HEK293 (cell line): ENCODE results near the gene DYRK4.

ENCODE experiments used
- EGR2 ChIP-seq: fragments of 450-650 bp; formaldehyde crosslinking; IDR thresholded peaks from 2 replicates; pipeline ENCODE4 v1.5.1; 2016; ENCODE audit warnings: low read depth, missing biosample characterization, missing genetic modification characterization
- HOXD13 ChIP-seq: sonication (generic); formaldehyde crosslinking; IDR thresholded peaks from 2 replicates; pipeline ENCODE4 v1.8.0; 2022; ENCODE audit warnings: missing genetic modification reagents, borderline replicate concordance
- KLF16 ChIP-seq: fragments of 450-650 bp; formaldehyde crosslinking; IDR thresholded peaks from 2 replicates; pipeline ENCODE4 v1.5.1; 2017; ENCODE audit warnings: missing biosample characterization, missing genetic modification characterization
- KLF8 ChIP-seq: fragments of 450-650 bp; formaldehyde crosslinking; IDR thresholded peaks from 2 replicates; pipeline ENCODE4 v1.5.1; 2016; ENCODE audit warnings: missing biosample characterization, missing genetic modification characterization
- SP3 ChIP-seq: fragments of 450-650 bp; formaldehyde crosslinking; IDR thresholded peaks from 2 replicates; pipeline ENCODE4 v1.5.1; 2016; ENCODE audit warnings: missing biosample characterization, missing genetic modification characterization
- WT1 ChIP-seq: fragments of 450-650 bp; formaldehyde crosslinking; IDR thresholded peaks from 2 replicates; pipeline ENCODE4 v1.5.1; 2016; ENCODE audit warnings: missing biosample characterization, missing genetic modification characterization
- ZBTB20 ChIP-seq: fragments of 450-650 bp; formaldehyde crosslinking; IDR thresholded peaks from 2 replicates; pipeline ENCODE4 v1.5.1; 2016; ENCODE audit warnings: missing biosample characterization, missing genetic modification characterization
- ZBTB48 ChIP-seq: fragments of 450-650 bp; formaldehyde crosslinking; IDR thresholded peaks from 2 replicates; pipeline ENCODE4 v1.5.1; 2016; ENCODE audit warnings: missing biosample characterization, missing genetic modification characterization
- ZFP41 ChIP-seq: fragments of 450-650 bp; formaldehyde crosslinking; IDR thresholded peaks from 2 replicates; pipeline ENCODE4 v1.5.1; 2016; ENCODE audit warnings: missing biosample characterization, missing genetic modification characterization, borderline replicate concordance
- ZNF16 ChIP-seq: fragments of 450-650 bp; formaldehyde crosslinking; IDR thresholded peaks from 2 replicates; pipeline ENCODE4 v1.5.1; 2016; ENCODE audit warnings: low read depth, missing biosample characterization, missing genetic modification characterization
- ZNF174 ChIP-seq: fragments of 450-650 bp; formaldehyde crosslinking; IDR thresholded peaks from 2 replicates; pipeline ENCODE4 v1.5.0; 2017; ENCODE audit warnings: missing biosample characterization, mild to moderate bottlenecking, missing genetic modification characterization
- ZNF23 ChIP-seq: fragments of 450-650 bp; formaldehyde crosslinking; IDR thresholded peaks from 2 replicates; pipeline ENCODE4 v1.5.1; 2016; ENCODE audit warnings: missing biosample characterization, missing genetic modification characterization, borderline replicate concordance
- ZNF423 ChIP-seq: fragments of 450-650 bp; formaldehyde crosslinking; IDR thresholded peaks from 2 replicates; pipeline ENCODE4 v1.5.1; 2016; ENCODE audit warnings: missing biosample characterization, missing genetic modification characterization
- ZNF530 ChIP-seq: fragments of 450-650 bp; formaldehyde crosslinking; IDR thresholded peaks from 2 replicates; pipeline ENCODE4 v1.5.1; 2016; ENCODE audit warnings: low read depth, missing biosample characterization, missing genetic modification characterization
- ZNF610 ChIP-seq: fragments of 450-650 bp; formaldehyde crosslinking; IDR thresholded peaks from 2 replicates; pipeline ENCODE4 v1.5.1; 2016; ENCODE audit warnings: missing biosample characterization, missing genetic modification characterization, borderline replicate concordance
- ZNF626 ChIP-seq: fragments of 450-650 bp; sonication (Bioruptor Pico); formaldehyde crosslinking; IDR thresholded peaks from 2 replicates; pipeline ENCODE4 v1.5.1; 2018; ENCODE audit warnings: missing biosample characterization, missing genetic modification characterization, inconsistent platforms
- ZNF747 ChIP-seq: fragments of 450-650 bp; formaldehyde crosslinking; IDR thresholded peaks from 2 replicates; pipeline ENCODE4 v1.5.1; 2016; ENCODE audit warnings: missing biosample characterization, missing genetic modification characterization
- TF ChIP-seq, protein P1 (sequence below): fragments of 450-650 bp; formaldehyde crosslinking; IDR thresholded peaks from 2 replicates; pipeline ENCODE4 v1.5.1; 2016; ENCODE audit warnings: missing biosample characterization, missing genetic modification characterization
- TF ChIP-seq, protein P2 (sequence below): fragments of 450-650 bp; formaldehyde crosslinking; IDR thresholded peaks from 2 replicates; pipeline ENCODE4 v1.5.1; 2016; ENCODE audit warnings: missing biosample characterization, missing genetic modification characterization, low read depth
- TF ChIP-seq, protein P3 (sequence below): fragments of 450-650 bp; formaldehyde crosslinking; IDR thresholded peaks from 2 replicates; pipeline ENCODE4; 2016; ENCODE audit warnings: missing biosample characterization, missing genetic modification characterization
- TF ChIP-seq, protein P4 (sequence below): fragments of 450-650 bp; formaldehyde crosslinking; IDR thresholded peaks from 2 replicates; pipeline ENCODE4 v1.5.1; 2017; ENCODE audit warnings: missing biosample characterization, missing genetic modification characterization
- TF ChIP-seq, protein P5 (sequence below): fragments of 450-650 bp; formaldehyde crosslinking; IDR thresholded peaks from 2 replicates; pipeline ENCODE4 v1.5.1; 2016; ENCODE audit warnings: missing biosample characterization, missing genetic modification characterization
- TF ChIP-seq, protein P6 (sequence below): fragments of 450-650 bp; formaldehyde crosslinking; IDR thresholded peaks from 2 replicates; pipeline ENCODE4 v1.5.1; 2017; ENCODE audit warnings: missing biosample characterization, missing genetic modification characterization
- TF ChIP-seq, protein P7 (sequence below): fragments of 450-650 bp; formaldehyde crosslinking; IDR thresholded peaks from 2 replicates; pipeline ENCODE4 v1.5.1; 2016; ENCODE audit warnings: missing biosample characterization, missing genetic modification characterization

DYRK4 gene

DNA sequence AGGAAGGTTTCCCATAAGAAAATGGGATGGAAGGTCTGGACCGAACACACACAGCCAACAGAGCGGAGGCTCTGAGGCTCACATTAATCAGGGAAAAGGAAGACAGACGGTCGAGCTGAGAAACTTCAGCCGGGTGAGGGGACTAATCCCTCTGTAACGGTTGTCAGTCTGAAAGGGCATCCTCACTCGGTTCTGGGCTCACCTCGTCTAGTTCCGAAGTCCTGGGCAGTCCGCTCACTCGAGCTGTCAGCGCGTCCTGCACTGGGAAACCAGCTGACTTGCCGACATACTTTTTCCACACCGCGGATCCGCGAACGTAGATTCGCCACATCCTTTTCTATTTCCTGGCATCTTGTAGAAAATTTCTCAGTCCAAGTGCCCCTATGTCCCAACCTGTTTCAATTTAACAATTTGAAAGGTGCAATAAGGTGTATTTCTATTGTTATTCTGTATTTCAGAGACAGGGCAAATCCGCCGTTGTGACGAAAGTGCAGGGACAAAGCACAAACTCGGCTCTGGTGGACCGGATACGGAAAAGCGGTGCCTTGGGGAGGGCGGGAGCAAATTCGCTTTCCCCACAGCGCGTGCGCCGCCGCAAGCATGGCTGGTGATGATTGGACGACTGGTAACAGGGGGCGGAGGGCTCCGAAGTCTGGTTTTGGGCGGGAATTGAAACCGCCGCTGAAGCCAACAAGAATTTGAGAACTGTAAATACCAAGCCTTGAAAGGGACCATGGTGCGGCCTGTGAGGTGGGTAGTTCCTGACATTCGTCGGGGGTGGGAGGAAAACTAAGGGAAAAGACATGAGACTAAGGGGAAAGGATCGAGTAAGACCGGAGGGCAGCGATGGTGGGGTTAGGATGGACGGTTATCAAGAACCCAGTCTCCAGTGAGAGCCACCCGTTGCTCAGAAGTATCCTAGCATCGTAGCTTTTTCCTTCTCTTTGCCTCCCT is 23.5 kb upstream of the DYRK4 start, which contains the start of gene RAD51AP1 (continued):
- TF ChIP-seq KLF8 (tag by site-specific recombination) = peak; percentile 82; the same call in 1 of the 2 replicates
- TF ChIP-seq, protein P1, sequence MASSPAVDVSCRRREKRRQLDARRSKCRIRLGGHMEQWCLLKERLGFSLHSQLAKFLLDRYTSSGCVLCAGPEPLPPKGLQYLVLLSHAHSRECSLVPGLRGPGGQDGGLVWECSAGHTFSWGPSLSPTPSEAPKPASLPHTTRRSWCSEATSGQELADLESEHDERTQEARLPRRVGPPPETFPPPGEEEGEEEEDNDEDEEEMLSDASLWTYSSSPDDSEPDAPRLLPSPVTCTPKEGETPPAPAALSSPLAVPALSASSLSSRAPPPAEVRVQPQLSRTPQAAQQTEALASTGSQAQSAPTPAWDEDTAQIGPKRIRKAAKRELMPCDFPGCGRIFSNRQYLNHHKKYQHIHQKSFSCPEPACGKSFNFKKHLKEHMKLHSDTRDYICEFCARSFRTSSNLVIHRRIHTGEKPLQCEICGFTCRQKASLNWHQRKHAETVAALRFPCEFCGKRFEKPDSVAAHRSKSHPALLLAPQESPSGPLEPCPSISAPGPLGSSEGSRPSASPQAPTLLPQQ (tag by site-specific recombination) = peak; percentile 75
- TF ChIP-seq, protein P2, sequence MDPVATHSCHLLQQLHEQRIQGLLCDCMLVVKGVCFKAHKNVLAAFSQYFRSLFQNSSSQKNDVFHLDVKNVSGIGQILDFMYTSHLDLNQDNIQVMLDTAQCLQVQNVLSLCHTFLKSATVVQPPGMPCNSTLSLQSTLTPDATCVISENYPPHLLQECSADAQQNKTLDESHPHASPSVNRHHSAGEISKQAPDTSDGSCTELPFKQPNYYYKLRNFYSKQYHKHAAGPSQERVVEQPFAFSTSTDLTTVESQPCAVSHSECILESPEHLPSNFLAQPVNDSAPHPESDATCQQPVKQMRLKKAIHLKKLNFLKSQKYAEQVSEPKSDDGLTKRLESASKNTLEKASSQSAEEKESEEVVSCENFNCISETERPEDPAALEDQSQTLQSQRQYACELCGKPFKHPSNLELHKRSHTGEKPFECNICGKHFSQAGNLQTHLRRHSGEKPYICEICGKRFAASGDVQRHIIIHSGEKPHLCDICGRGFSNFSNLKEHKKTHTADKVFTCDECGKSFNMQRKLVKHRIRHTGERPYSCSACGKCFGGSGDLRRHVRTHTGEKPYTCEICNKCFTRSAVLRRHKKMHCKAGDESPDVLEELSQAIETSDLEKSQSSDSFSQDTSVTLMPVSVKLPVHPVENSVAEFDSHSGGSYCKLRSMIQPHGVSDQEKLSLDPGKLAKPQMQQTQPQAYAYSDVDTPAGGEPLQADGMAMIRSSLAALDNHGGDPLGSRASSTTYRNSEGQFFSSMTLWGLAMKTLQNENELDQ (tag by site-specific recombination) = no peak; the same call in 1 of the 2 replicates
- TF ChIP-seq, protein P3, sequence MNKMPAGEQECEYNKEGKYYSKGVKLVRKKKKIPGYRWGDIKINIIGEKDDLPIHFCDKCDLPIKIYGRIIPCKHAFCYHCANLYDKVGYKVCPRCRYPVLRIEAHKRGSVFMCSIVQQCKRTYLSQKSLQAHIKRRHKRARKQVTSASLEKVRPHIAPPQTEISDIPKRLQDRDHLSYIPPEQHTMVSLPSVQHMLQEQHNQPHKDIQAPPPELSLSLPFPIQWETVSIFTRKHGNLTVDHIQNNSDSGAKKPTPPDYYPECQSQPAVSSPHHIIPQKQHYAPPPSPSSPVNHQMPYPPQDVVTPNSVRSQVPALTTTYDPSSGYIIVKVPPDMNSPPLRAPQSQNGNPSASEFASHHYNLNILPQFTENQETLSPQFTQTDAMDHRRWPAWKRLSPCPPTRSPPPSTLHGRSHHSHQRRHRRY = no peak
- TF ChIP-seq ZNF626 (tag by site-specific recombination) = no peak; the same call in 1 of the 2 replicates
- TF ChIP-seq ZBTB48 = peak; percentile 25; the same call in 1 of the 2 replicates
- no peak for TF ChIP-seq ZNF174 (tag by site-specific recombination)
- peak; percentile 56 for TF ChIP-seq KLF16
- TF ChIP-seq ZNF610 = peak; percentile 65; the same call in 1 of the 2 replicates
- TF ChIP-seq HOXD13 (CRISPR knock-in tag) = no peak
- no peak for TF ChIP-seq ZNF16 (tag by site-specific recombination)
- TF ChIP-seq SP3 (tag by site-specific recombination) = peak; percentile 89
- TF ChIP-seq, protein P4, sequence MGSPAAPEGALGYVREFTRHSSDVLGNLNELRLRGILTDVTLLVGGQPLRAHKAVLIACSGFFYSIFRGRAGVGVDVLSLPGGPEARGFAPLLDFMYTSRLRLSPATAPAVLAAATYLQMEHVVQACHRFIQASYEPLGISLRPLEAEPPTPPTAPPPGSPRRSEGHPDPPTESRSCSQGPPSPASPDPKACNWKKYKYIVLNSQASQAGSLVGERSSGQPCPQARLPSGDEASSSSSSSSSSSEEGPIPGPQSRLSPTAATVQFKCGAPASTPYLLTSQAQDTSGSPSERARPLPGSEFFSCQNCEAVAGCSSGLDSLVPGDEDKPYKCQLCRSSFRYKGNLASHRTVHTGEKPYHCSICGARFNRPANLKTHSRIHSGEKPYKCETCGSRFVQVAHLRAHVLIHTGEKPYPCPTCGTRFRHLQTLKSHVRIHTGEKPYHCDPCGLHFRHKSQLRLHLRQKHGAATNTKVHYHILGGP (tag by site-specific recombination) = no peak
- TF ChIP-seq ZFP41 (tag by site-specific recombination) = no peak
- no peak for TF ChIP-seq ZNF423 (tag by site-specific recombination)
- no peak for TF ChIP-seq WT1
- TF ChIP-seq ZNF747 = no peak
- no peak for TF ChIP-seq EGR2 (tag by site-specific recombination)
- TF ChIP-seq, protein P5, sequence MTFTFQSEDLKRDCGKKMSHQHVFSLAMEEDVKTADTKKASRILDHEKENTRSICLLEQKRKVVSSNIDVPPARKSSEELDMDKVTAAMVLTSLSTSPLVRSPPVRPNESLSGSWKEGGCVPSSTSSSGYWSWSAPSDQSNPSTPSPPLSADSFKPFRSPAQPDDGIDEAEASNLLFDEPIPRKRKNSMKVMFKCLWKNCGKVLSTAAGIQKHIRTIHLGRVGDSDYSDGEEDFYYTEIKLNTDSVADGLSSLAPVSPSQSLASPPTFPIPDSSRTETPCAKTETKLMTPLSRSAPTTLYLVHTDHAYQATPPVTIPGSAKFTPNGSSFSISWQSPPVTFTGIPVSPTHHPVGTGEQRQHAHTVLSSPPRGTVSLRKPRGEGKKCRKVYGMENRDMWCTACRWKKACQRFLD = peak; percentile 96
- no peak for TF ChIP-seq ZNF23 (tag by site-specific recombination)
- no peak for TF ChIP-seq ZNF530 (tag by site-specific recombination)
- peak; percentile 21; the same call in 1 of the 2 replicates for TF ChIP-seq ZBTB20 (tag by site-specific recombination)
- TF ChIP-seq, protein P6, sequence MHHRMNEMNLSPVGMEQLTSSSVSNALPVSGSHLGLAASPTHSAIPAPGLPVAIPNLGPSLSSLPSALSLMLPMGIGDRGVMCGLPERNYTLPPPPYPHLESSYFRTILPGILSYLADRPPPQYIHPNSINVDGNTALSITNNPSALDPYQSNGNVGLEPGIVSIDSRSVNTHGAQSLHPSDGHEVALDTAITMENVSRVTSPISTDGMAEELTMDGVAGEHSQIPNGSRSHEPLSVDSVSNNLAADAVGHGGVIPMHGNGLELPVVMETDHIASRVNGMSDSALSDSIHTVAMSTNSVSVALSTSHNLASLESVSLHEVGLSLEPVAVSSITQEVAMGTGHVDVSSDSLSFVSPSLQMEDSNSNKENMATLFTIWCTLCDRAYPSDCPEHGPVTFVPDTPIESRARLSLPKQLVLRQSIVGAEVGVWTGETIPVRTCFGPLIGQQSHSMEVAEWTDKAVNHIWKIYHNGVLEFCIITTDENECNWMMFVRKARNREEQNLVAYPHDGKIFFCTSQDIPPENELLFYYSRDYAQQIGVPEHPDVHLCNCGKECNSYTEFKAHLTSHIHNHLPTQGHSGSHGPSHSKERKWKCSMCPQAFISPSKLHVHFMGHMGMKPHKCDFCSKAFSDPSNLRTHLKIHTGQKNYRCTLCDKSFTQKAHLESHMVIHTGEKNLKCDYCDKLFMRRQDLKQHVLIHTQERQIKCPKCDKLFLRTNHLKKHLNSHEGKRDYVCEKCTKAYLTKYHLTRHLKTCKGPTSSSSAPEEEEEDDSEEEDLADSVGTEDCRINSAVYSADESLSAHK (tag by site-specific recombination) = peak; percentile 99
- TF ChIP-seq, protein P7, sequence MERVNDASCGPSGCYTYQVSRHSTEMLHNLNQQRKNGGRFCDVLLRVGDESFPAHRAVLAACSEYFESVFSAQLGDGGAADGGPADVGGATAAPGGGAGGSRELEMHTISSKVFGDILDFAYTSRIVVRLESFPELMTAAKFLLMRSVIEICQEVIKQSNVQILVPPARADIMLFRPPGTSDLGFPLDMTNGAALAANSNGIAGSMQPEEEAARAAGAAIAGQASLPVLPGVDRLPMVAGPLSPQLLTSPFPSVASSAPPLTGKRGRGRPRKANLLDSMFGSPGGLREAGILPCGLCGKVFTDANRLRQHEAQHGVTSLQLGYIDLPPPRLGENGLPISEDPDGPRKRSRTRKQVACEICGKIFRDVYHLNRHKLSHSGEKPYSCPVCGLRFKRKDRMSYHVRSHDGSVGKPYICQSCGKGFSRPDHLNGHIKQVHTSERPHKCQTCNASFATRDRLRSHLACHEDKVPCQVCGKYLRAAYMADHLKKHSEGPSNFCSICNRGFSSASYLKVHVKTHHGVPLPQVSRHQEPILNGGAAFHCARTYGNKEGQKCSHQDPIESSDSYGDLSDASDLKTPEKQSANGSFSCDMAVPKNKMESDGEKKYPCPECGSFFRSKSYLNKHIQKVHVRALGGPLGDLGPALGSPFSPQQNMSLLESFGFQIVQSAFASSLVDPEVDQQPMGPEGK (tag by site-specific recombination) = no peak
